Measurements from ENCODE around the gene TMEM72.

The TMEM72 gene

DNA sequence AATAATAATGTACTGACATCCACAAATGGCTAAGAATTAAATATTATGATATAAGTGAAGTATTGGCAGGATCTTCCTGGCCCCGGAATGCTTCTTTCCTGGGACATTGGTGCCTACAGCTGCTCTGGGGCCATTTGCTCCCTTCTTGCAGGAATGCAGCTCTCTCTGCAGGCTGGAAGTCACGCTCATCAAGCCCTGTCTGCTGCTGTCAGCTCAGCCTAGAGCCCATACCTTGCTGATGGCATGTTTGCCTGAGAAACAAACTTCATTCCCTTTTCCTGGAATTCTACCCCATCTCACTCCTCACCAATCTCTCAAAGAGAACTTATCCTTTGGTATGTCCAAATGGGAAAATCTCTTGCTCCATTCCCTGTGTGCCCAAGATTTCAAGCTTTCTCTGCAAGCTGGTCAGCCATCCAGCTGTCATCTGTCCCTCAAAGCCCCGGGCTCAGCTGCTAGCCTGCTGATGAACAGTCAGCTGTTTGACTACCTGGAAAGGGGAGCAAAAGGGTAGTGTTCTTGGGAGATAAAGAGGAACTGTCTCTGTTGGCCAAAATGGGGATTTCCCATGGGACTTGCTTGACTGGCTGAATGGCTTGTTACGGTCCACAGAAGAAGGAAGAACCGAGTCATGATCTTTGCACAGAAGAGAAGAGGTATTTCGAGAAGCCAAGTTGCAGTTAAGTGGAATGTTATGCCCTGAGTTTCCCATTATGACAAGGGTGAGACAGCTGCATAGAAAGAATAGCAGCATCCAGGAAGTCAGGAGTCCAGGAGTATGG, 36.4 kb downstream of the TMEM72 start:
- TF ChIP-seq, protein P1, sequence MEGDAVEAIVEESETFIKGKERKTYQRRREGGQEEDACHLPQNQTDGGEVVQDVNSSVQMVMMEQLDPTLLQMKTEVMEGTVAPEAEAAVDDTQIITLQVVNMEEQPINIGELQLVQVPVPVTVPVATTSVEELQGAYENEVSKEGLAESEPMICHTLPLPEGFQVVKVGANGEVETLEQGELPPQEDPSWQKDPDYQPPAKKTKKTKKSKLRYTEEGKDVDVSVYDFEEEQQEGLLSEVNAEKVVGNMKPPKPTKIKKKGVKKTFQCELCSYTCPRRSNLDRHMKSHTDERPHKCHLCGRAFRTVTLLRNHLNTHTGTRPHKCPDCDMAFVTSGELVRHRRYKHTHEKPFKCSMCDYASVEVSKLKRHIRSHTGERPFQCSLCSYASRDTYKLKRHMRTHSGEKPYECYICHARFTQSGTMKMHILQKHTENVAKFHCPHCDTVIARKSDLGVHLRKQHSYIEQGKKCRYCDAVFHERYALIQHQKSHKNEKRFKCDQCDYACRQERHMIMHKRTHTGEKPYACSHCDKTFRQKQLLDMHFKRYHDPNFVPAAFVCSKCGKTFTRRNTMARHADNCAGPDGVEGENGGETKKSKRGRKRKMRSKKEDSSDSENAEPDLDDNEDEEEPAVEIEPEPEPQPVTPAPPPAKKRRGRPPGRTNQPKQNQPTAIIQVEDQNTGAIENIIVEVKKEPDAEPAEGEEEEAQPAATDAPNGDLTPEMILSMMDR (IDR thresholded peaks at IDR 0.05; ENCODE audit: insufficient read depth, low read depth, low read length, missing control alignments), result no peak
- DNase-seq (ENCODE audit: low read depth), result peak; percentile 45
- H3K4me3 ChIP-seq (ENCODE audit: low read length), result no peak overlapping the region

DNA sequence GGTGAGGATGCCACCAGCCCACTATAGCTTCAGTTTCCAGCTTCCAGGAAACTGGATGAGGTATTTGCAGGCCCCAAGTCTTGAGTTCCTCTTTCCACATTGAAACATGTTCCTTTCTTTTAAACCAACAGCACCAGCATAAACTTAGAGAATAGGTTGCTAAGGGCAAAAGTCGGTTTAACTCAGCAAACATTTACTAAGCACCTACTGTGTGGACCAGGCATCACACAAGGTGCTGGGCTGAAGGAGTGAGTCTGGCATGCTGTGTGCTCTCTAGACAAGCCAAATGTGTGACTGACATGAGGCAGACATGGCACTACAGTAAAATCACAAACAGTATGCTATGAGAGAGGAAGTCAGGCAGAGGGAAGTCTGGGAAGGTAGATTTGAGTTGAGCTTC, 37.5 kb downstream of the TMEM72 start:
- TF ChIP-seq, protein P1 (IDR thresholded peaks at IDR 0.05; ENCODE audit: insufficient read depth, low read depth, low read length, missing control alignments), result no peak
- no peak for DNase-seq (ENCODE audit: low read depth)

DNA sequence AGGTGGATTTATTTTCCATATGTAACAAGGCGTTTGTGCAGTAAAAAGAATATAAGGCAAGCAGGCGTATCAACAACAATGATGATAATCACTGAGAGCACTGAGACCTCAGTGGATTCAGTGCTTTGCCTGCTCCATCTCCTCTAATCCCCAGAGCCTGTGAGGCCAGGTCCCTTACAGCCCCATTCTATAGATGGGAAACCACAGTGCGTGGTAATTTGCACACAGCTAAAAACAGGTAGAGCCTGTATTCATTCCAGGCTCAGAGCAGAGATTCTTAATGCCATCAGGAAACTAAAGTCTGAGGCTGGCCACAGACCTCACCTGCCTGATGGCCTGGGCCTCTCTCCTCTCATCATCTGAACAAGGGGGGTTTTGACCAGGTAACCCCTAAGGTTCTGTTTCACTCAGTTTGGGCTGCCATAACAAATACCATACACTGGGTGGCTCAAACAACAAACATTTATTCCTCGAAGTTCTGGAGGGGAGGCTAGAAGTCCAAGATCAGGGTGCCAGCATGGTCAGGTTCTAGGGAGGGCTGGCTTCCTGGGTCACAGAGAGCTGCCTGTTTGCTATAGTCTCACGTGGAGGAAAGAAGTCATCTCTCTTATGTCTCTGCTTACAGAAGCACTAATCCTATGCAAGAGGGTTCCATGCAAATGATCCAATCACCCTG, 38.1 kb downstream of the TMEM72 start:
- H3K4me3 ChIP-seq (ENCODE audit: low read length), result no peak overlapping the region
- TF ChIP-seq, protein P1 (IDR thresholded peaks at IDR 0.05; ENCODE audit: insufficient read depth, low read depth, low read length, missing control alignments), result no peak
- no peak for DNase-seq (ENCODE audit: low read depth)

More for the DNA sequence above, 37.5 kb downstream of the TMEM72 start:
- no peak overlapping the region for H3K4me3 ChIP-seq (ENCODE audit: low read length)

DNA sequence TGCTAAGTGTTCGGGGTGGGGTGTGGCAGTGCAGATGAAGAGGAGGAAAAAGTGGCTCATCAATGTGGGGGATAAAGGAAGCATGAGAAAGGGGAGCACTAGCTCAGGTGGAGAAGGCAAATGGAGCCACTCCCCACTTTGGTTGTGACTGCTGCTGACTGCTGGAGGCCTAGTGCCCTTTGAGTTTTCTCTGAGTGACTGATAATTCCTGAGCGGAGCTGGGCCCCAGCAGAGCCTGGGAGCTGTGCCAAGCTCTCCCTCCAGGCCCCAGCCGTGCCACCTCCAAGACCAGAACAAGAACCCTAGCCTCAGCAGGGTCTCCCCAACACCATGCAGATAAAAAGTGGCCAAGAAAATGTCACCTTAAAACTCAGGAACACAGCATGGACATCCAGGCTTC, 38.8 kb downstream of the TMEM72 start:
- DNase-seq (ENCODE audit: low read depth), result no peak
- H3K4me3 ChIP-seq (ENCODE audit: low read length), result no peak overlapping the region

DNA sequence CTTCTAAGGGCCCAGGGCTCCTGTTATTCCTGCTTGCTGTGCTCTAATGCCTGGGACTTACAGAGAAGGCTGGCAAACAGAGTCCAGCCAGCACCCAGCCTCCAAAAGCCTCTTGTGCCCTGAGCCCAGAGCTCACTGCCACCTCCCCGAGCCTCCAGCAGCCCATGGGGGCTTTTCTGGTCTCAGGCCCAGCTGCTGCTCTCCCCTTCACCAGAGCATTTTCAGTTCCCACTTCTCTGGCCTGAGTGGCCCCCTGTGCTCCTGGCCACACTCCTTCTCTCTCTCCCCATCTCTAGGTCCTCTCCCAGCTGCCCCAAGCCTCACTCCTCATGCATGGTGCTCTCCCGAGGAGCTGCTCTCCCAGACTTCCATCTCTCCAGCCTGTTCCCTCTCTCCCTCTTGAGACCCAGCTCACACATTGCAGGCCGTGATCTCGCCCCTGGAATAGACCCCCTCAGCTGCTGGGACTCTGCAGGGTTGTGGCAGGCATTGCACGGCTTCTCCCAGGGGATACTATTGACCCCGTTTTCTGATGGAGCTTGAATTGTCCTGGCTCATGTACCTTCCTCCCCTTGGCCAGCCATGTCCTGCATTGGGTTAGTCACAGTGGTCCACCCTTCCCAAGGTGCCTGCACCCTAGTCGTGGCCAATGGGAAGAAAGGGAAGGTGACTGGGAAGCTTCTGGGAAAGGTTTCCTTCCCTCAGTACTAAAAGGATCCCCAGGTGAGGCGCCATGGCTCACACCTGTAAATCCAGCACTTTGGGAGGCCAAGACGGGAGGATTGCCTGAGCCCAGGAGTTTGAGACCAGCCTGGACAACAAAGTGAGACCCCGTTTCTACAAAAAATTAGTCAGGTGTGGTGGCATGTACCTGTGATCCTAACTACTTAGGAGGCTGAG, 39.4 kb downstream of the TMEM72 start:
- TF ChIP-seq, protein P1 (IDR thresholded peaks at IDR 0.05; ENCODE audit: insufficient read depth, low read depth, low read length, missing control alignments), result no peak
- no peak overlapping the region for H3K4me3 ChIP-seq (ENCODE audit: low read length)
- no peak for DNase-seq (ENCODE audit: low read depth)

More for the DNA sequence above, 38.8 kb downstream of the TMEM72 start:
- TF ChIP-seq, protein P1 (IDR thresholded peaks at IDR 0.05; ENCODE audit: insufficient read depth, low read depth, low read length, missing control alignments), result no peak

DNA sequence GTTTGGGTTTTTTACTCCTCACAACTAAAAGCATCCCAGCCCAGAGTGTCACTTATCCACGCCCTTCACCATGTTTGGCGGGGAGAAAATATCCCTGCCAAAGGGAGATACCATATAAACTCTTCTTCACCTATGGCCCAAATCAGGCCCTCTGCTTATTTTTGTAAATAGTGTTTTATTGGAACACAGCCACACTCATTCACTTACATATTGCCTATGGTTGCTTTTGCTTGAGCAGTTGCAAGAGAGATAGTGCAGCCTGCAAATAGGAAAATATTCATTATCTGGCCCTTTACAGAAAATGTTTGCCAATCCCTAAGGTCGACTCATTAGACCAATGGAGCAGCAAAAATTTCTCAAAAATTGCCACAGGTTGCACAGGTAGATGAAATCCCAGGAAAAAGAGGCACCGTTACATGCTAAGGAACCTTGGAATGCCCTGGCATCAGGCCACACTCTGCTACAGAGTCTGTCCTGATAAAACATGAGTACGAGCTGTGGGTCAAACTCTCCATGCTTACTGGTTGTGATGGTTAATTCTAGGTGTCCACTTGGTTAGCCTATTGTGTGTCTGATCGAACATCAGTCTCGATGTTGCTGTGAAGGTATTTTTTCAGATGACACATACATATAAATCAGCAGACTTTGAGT, 40.6 kb downstream of the TMEM72 start:
- TF ChIP-seq, protein P1 (IDR thresholded peaks at IDR 0.05; ENCODE audit: insufficient read depth, low read depth, low read length, missing control alignments), result no peak
- DNase-seq (ENCODE audit: low read depth), result no peak
- H3K4me3 ChIP-seq (ENCODE audit: low read length), result no peak overlapping the region

Measured in epithelial cell of esophagus (primary cell).